NCI-H774 (cell line): ENCODE measurements around the gene TREML1.
"Not testable (repeated sequence)": the region's sequence is repeated elsewhere in the genome, so short reads cannot be mapped to it uniquely, and the experiment has no call there.

Experiments used
- DNase-seq: peaks from one replicate; lab custom pipeline; 2025; lab: John Stamatoyannopoulos, UW

TREML1 gene

DNA sequence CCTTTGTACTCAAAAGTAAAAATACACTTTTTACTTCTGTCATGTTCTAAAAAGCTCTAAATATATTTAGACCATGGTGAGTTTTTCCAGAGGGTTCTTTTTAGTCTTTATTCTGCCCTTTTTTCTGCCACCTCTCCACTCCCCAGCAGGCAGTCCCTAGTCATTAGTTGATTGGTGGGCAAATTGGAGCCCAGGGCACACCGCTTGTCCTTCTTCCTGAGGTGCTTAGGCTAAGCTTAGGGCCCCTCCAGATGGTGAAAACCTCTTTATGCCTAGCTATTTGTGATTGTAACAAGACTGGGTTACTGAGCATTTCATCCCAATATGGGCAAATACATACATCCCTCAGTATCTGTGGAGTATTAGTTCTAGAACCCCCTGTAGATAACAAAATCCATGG, 6.2 kb downstream of the TREML1 start:
- DNase-seq: no peak

DNA sequence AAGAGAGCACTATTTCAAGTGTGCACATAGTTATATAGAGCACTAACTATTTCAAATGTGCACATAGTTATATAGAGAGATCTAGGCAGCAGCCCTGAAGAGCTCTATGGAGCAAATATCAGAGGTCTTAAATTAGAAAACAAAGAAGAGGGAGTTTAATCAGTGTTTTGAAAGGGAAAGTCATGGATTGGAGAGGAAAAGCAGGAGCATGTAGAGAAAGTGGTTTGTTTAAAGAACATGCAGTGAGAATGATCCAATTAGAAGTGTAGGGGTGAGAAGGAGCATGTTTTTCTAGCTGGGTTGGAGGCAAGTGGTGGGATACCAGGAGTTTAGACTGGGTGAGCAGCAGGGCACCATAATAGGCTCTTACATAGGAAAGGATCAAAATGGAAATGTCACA, 17.2 kb downstream of the TREML1 start:
- no peak for DNase-seq

DNA sequence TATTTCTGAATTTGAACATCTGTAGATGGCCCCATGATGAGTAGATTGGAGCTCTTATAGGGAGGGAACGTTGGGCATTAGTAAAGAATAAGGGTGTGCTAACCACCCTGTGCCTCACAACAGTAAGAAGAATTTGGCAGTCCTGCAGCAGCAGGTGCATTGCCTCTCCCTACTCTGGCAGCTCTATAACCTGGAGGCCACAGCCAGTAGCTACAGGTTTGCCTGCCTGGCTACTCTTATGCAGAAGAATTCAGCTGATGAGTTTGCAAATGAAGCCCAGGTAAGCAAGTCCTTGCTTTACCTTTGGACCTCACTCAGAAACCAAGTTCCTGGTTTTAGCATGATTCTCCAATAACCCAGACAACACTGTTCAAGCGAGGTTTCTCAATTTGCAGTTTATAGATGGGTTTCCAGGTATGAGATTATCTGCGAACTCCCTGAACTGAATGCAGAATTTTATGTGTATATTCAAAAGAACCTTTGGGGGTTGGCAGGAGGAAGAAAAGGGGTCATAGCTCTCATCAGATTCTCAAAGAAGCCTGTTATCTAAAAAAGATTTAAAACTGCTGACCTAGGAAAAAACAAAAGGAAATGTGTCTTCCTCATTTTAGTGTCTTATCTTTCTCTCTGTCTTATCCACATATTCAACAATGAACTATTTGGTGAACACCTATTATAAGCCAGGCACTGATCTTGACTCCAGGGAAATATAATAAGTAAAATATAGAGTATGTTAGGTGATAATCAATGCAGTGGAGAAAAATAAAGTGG, 18.9 kb downstream of the TREML1 start:
- no peak for DNase-seq

DNA sequence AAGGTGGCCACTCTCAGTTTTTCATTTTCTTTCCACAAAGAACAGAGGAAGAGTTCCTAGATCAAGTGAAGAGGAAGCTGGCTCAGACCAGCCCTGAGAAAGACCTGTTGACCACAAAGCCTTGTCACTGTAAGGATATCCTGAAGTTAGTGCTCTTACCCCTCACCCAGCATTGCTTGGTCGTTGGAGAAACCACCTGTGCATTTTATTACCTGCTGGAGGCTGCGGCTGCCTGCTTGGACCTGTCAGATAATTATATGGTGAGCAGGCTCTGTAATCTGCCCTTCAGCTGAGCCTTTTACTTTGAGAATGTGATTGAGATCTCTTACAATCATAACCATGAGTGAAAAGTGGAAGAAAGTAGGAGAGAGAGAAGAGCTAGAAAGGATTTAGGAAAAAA, 21.9 kb downstream of the TREML1 start:
- no peak for DNase-seq

DNA sequence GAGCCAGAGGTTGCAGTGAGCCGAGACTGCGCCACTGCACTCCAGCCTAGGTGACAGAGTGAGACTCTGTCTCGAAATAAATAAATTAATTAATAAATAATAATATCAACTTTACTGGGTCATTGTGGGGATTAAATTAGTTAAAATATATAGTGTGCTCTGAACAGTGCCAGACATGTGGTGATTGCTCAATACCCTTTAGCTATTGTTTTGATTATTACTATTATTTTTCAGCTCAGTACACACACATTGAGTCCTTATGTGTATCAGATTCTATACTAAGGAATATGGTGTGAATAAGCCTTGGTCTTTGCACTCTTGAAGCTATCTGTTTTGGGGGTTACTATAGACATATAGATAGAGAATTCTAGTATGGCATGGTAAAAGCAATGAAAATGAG, 28.9 kb downstream of the TREML1 start:
- DNase-seq: no peak

DNA sequence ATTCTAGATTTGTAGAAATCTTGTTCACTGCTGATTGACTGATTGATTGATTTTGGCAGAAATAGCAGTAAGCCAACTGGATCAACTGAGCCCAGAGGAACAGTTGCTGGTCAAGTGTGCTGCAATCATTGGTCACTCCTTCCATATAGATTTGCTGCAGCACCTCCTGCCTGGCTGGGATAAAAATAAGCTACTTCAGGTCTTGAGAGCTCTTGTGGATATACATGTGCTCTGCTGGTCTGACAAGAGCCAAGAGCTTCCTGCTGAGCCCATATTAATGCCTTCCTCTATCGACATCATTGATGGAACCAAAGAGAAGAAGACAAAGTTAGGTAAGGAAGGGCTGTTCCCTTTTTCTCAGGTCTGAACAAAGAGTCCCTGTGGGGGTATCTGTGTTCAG, 31.2 kb downstream of the TREML1 start:
- no peak for DNase-seq

DNA sequence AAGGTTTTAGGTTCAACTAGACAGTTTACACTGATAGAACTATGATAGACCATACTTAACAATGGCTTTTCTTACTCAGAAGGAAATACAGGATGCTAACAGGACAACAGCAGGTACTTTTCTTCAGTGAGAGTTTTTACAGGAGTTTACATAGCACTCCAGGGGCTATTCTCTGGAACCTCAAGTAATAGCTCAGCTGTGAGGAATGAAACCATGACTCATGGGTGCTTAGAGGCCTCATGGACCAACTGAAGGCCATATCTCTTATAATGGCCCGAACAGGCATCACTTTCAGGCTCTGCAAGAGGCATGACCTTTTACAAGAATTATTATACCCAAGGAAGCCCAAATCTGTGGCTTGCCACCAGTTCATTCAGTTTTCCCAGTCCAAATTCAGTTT, 31.8 kb downstream of the TREML1 start:
- DNase-seq: no peak

DNA sequence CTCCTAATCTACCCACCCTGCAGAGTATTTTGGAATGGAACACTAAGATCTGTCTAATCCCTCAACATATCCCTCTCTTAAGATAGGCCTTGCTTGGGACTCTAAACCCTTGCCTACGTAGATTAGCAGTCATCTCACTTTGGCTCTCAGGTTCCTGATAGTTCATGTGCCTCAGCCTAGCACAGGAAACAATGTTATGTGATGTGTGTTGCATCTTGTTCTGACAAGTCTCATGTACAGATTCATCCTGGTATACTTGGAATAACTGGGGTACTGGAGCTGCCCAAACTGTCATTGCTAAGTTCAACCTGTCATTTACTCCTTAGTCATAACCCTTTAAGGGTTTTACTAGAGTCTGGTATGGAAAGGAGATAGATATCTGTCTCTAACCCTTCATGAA, 34.1 kb downstream of the TREML1 start:
- no peak for DNase-seq

DNA sequence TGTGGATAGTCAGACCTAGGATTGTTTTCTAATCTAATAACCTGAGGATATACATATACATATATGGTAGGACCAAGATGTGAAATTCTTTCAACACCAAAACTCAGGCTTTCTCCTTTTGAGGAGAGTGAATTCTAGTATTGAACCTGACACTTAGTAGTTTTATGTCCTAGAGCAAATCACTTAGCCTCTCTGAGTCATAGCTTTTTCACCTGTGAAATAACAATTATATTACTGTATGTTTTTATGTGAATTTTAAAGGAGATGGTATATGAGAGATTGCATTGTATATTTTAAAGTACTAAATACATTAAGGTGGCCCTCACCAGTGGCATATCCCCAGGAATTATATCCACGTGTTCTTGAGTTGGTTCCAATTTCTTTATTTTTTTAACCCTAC, 34.6 kb downstream of the TREML1 start:
- DNase-seq: no peak

DNA sequence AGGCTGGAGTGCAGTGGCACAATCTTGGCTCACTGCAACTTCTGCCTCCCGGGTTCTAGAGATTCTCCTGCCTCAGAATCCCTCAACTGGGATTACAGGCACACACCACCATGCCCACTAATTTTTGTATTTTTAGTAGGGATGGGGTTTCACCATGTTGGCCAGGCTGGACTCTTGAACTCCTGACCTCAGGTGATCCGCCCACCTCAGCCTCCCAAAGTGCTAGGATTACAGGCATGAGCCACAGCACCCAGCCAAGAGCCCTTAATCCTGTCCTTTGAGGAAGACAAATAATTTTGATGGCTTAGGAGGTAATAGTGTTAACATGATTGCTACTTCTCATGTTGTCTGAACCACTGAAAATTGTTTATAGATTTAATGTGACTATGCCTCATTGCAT, 39.1 kb downstream of the TREML1 start:
- DNase-seq: not testable (repeated sequence)

DNA sequence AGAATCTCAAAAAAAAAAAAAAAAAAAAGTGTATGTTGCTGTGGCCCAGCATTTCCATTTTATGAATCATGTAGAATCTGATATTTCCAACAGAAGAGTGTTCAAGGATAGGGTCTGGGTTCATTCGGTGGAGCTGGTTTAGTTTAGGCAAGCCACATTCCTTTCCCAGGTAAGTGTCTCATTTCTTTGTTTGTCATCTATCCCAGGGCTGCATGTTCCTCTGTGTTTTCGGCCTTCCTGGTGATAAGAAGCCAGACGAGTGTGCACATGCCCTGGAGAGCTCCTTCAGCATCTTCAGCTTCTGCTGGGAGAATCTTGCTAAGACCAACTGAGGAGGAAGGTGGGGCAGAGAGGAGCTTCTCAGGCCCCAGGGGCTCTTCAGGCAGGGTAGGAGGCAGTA, 43.1 kb downstream of the TREML1 start:
- no peak for DNase-seq

DNA sequence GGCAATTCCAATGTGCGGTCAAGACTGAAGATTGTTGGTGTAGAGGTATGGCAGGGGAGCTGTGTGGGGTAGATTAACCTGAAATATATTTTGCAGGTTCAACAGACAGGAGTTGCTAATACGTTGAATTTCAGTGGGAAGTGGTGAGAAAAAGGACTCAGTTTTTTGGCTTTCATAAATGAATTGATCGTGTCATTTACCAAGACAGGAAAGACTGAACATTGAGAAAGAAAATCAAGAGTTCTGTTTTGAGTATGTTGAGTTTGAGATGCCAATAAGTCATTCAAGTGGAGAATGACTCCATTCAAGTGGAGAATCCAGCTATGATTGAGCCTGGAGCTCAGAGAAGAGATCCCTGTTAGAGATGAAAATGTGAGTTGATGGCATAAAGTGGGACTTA, 50.3 kb downstream of the TREML1 start:
- no peak for DNase-seq

DNA sequence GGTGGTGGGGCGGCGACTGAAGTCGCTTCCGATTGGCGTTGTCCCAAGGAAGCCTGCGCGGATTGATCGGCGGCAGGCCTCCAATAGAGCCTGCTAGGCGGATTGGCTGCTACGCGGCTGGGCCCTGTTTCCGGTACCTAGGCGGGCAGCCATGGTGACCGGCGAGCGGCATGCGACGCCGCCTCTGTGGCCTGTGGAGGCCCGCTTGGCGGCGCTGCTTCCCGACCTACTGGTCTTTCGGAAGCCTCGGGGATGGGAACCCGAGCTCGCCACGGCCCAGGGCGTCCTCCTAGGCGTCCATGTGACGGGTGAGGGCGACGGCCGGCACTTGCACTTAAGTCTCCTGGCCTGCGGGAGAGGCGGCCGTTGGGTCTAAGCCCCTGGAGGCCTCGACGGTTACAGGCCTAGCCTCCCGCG, 53.3 kb downstream of the TREML1 start:
- DNase-seq: no peak
